Body of pancreas (tissue), 4 donors: ENCODE data around the gene HEXA. TPM values are rescaled to one million over a fixed set of nuclear protein-coding genes. Genes with fewer than 3 reads are reported as not detected.

Experiments used
- ATAC-seq: fragments of 150-250 bp; one replicate; pipeline ENCODE4 v1.9.1; 2016
- DNase-seq, 4 donors: peaks; one replicate each; pipeline ENCODE4 v3.0.0-alpha.2; 2019
- H3K27ac ChIP-seq, 4 donors: fragments of 200-600 bp; sonication (generic); 1 replicate in 3 of 4; 2 replicates in 1 of 4; pipeline versions ENCODE4 v1.5.1 to v1.6.1; 2016 to 2019; ENCODE audit warnings: mild to moderate bottlenecking in 1 of 4, mixed read lengths in 1 of 4, moderate library complexity in 1 of 4
- H3K27me3 ChIP-seq, 2 donors: fragments of 200-600 bp; sonication (generic); one replicate each; pipeline ENCODE4 v1.6.0; 2016; ENCODE audit warnings: mild to moderate bottlenecking in 1 of 2
- H3K36me3 ChIP-seq, 2 donors: fragments of 200-600 bp; sonication (generic); replicated peaks in 1 of 2; 2 replicates each; pipeline ENCODE4 v1.5.1; 2016; ENCODE audit warnings: low read depth in 2 of 2; ENCODE audit not compliant: insufficient read depth in 1 of 2
- H3K4me1 ChIP-seq: fragments of 200-600 bp; sonication (generic); one replicate; pipeline ENCODE4 v1.6.0; 2016
- H3K4me3 ChIP-seq, 2 donors: fragments of 200-600 bp; sonication (generic); 1 replicate in 1 of 2; 2 replicates in 1 of 2; pipeline ENCODE4 v1.5.1; 2016 to 2019
- H3K9me3 ChIP-seq, 3 donors: fragments of 200-600 bp; sonication (generic); 1 replicate in 2 of 3; 2 replicates in 1 of 3; pipeline ENCODE4 v1.5.1; 2016
- POLR2A ChIP-seq, 3 donors: fragments of 450-650 bp; IDR thresholded peaks; one replicate each; pipeline ENCODE4 v1.6.1; 2016; ENCODE audit warnings: antibody characterized with exemption in 3 of 3, mild to moderate bottlenecking in 2 of 3
- WGBS, 2 donors: methylation state at CpG; one replicate each; pipeline ENCODE4 v1.1.5; 2017; 5-methylcytosine and 5-hydroxymethylcytosine counted together
- intact Hi-C: fragments of 100-400 bp; cut with DNase I; formaldehyde crosslinking; loops from one replicate; pipeline ENCODE4 v1.15.1; 2023
- total RNA-seq, 2 donors: library from RNA; depleted of rRNA; stranded (reverse); fragments of >200 nt; gene quantifications; one replicate each; pipeline ENCODE4 v1.1.0, GENCODE V29; 2016
- TF ChIP-seq, protein P1 (sequence below), 7 experiments: fragments of 450-650 bp in 4 of 7; fragments of 200-600 bp in 3 of 7; sonication (generic) in 3 of 7; IDR thresholded peaks; one replicate each; pipeline ENCODE4 v1.5.1; 2016 to 2019; ENCODE audit warnings: antibody characterized with exemption in 7 of 7

Gene HEXA
- total RNA-seq, 2 donors from 2014 or later, result 35.5 to 48.8 TPM

DNA sequence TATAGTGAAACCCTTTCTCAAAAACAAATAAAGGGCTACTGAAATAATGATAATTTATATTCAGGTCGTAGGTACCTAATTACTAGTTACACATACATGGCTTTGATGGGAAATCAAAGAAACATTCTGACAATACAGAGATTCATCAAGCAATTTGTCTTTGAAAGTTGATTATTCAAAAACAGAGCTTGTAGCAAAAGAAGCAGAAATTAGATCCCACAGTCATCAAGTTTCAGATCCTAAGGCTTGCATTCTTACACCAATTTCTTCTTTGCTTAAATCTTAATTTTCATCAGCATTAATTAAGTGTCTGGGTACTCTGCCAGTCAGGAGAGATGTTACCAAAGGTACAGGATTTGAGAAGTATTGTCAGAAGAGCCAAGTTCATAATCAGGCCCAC lies 1.5 kb upstream of the HEXA start:
- TF ChIP-seq, protein P1, sequence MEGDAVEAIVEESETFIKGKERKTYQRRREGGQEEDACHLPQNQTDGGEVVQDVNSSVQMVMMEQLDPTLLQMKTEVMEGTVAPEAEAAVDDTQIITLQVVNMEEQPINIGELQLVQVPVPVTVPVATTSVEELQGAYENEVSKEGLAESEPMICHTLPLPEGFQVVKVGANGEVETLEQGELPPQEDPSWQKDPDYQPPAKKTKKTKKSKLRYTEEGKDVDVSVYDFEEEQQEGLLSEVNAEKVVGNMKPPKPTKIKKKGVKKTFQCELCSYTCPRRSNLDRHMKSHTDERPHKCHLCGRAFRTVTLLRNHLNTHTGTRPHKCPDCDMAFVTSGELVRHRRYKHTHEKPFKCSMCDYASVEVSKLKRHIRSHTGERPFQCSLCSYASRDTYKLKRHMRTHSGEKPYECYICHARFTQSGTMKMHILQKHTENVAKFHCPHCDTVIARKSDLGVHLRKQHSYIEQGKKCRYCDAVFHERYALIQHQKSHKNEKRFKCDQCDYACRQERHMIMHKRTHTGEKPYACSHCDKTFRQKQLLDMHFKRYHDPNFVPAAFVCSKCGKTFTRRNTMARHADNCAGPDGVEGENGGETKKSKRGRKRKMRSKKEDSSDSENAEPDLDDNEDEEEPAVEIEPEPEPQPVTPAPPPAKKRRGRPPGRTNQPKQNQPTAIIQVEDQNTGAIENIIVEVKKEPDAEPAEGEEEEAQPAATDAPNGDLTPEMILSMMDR (IDR thresholded peaks at IDR 0.05), result no peak
- TF ChIP-seq POLR2A (IDR thresholded peaks at IDR 0.05), result no peak
- H3K9me3 ChIP-seq, result no peaks in the 10 kb centered on the region
- H3K27ac ChIP-seq, result peak overlapping the region in 1 of 4 donors; percentile 89
- H3K4me3 ChIP-seq, result no peak overlapping the region
- no peaks in the 10 kb centered on the region for H3K36me3 ChIP-seq
- DNase-seq (no peak), ATAC-seq (no peak)
- intact Hi-C loops, result no loop called here
- H3K27me3 ChIP-seq, result no peaks in the 10 kb centered on the region
- peaks cover 31% of the 10 kb centered on the region for H3K4me1 ChIP-seq
- WGBS, 2 donors, result 64 to 65% methylated on average over 1 of the region's 1 CpG

DNA sequence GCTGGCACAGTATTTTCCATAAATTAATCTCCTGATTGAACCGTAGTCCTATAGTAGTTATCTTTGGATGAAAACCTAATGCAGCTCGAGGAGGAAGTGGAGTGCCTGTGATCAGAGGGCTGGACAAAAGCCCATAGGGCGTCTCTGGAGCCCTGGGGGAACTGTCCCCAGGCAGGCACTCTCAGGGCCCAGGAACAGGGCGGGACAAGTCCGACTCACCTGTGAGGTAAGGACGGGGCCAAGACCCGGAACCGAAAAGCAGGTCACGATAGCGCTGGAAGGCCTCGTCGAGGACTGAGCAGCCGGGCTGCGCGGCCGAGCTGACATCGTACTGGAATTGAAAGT lies 341 bp downstream of the HEXA start:
- Histone ChIP-seq H3K36me3 (no peaks in the 10 kb centered on the region), H3K27ac (peak overlapping the region; percentile 34 to 91 (median 81)), H3K4me3 (peak overlapping the region; percentile 44 to 75), H3K9me3 (no peaks in the 10 kb centered on the region), H3K27me3 (no peaks in the 10 kb centered on the region), H3K4me1 (peaks cover 31% of the 10 kb centered on the region)
- TF ChIP-seq, protein P1 (IDR thresholded peaks at IDR 0.05), result no peak
- TF ChIP-seq POLR2A (IDR thresholded peaks at IDR 0.05), result no peak
- ATAC-seq, result peak; percentile 80
- peak; percentile 69 to 80 (median 74) for DNase-seq
- intact Hi-C loops, result no loop called here
- 0% methylated on average over 4 to 17 of the region's 17 CpGs for WGBS, 2 donors

DNA sequence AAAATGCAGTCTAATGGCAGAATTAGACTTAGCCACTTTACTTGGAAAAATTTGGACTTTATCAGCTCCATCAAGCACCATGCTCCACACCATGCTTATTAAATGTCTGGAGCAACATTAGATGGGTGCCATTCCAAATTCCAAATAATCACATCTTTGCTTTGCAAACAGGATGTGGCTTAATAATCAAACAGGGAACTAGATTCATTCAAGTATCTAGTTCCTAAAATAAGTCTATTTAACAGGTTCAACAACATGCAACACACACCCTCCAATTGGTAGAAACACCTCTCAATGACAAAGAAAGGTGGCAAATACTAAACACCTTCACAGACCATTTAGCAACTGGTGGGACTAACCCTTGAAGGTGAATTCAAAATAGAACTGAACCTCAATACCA lies 3.5 kb downstream of the HEXA start:
- TF ChIP-seq, protein P1 (IDR thresholded peaks at IDR 0.05), result no peak
- no peak for TF ChIP-seq POLR2A (IDR thresholded peaks at IDR 0.05)
- ATAC-seq (no peak), DNase-seq (no peak)
- peaks cover 31% of the 10 kb centered on the region for H3K4me1 ChIP-seq
- H3K27me3 ChIP-seq, result no peaks in the 10 kb centered on the region
- peaks cover 0 to 1% of the 10 kb centered on the region in 2 donors for H3K36me3 ChIP-seq
- no peak overlapping the region for H3K4me3 ChIP-seq
- H3K27ac ChIP-seq, result no peak overlapping the region
- intact Hi-C loops, result no loop called here
- H3K9me3 ChIP-seq, result no peaks in the 10 kb centered on the region

DNA sequence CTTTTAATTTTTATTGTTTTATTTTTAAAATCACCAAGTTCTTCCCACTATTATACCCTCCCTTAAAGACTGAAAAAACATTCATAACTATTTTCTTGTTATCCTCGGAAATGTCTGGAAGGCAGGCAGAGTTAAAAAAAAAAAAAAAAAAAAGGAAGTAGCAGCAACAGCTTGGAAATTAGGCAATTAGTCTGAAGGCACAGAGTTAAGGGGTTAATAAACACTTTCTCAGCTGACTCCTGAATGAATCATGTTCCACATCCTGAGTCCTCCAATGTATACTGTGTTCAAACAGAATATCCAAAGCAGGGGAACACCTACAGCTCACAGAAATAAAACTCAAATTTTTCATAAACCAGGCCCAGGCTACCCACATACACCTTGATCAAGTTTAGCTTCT lies 5.8 kb downstream of the HEXA start:
- WGBS, 2 donors, result 72% methylated on average over 1 of the region's 1 CpG
- Histone ChIP-seq H3K27ac (peak overlapping the region in 1 of 4 donors; percentile 31), H3K9me3 (no peaks in the 10 kb centered on the region), H3K36me3 (peaks cover 0 to 1% of the 10 kb centered on the region in 2 donors), H3K27me3 (no peaks in the 10 kb centered on the region), H3K4me3 (no peak overlapping the region), H3K4me1 (peaks cover 23% of the 10 kb centered on the region)
- TF ChIP-seq, protein P1 (IDR thresholded peaks at IDR 0.05), result no peak
- no peak for TF ChIP-seq POLR2A (IDR thresholded peaks at IDR 0.05)
- intact Hi-C loops, result no loop called here
- ATAC-seq, result no peak
- DNase-seq, result no peak

GRCh38 chr15:72368899-72369298 lies 6.9 kb downstream of the HEXA start:
- H3K4me1 ChIP-seq, result peaks cover 14% of the 10 kb centered on the region
- peaks cover 0 to 1% of the 10 kb centered on the region in 2 donors for H3K36me3 ChIP-seq
- no peak for TF ChIP-seq POLR2A (IDR thresholded peaks at IDR 0.05)
- no peak overlapping the region for H3K4me3 ChIP-seq
- 81 to 90% methylated on average over 2 of the region's 2 CpGs for WGBS, 2 donors
- ATAC-seq (no peak), DNase-seq (peak in 2 of 4 donors; percentile 9 to 60)
- peak overlapping the region in 1 of 4 donors; percentile 50 for H3K27ac ChIP-seq
- intact Hi-C loops, result no loop called here
- no peaks in the 10 kb centered on the region for H3K9me3 ChIP-seq
- no peaks in the 10 kb centered on the region for H3K27me3 ChIP-seq
